Posterior vena cava (tissue), 2 donors: ENCODE measurements around the gene PKHD1. TPM values are rescaled to one million over a fixed set of nuclear protein-coding genes. Genes with fewer than 3 reads are reported as not detected.

ENCODE experiments used
- DNase-seq: peaks from one replicate; pipeline ENCODE4 v3.0.0-alpha.2; 2020; ENCODE audit warnings: low spot score
- intact Hi-C, 2 donors: fragments of 100-400 bp; cut with DNase I; formaldehyde crosslinking; loops; one replicate each; pipeline versions ENCODE4 v1.14.1 to v1.14.2; 2022 to 2023
- total RNA-seq, 2 donors: library from RNA; stranded (reverse); fragmentation: NEBNext Ultra II Directional; extraction: Animal tissue kit (Norgen Biotek cat#: 25700); gene quantifications; one replicate each; pipeline ENCODE4 v1.2.1, GENCODE V29; 2021
- donor health status: DM: yes; HTN: yes; CAD: no.
- donor health status: DM: yes; HTN: yes; CAD: no.

Gene PKHD1
- total RNA-seq, 2 donors from 2014 or later: not detected

- no peak for DNase-seq
- intact Hi-C loops: no loop called here
Measured at GRCh38 chr6:51844336-51844735, 243.1 kb downstream of the PKHD1 start.

GRCh38 chr6:51843456-51844056 lies 243.9 kb downstream of the PKHD1 start:
- intact Hi-C loops: loop anchor here in 1 of 2 donors (2.0 kb wide), 1 partner anchor 49 kb away; no protein-coding TSS in a partner anchor
- DNase-seq: no peak

GRCh38 chr6:51842804-51843378 lies 244.5 kb downstream of the PKHD1 start:
- intact Hi-C loops: loop anchor here in 1 of 2 donors (2.0 kb wide), 1 partner anchor 50 kb away; no protein-coding TSS in a partner anchor
- DNase-seq: no peak

DNA sequence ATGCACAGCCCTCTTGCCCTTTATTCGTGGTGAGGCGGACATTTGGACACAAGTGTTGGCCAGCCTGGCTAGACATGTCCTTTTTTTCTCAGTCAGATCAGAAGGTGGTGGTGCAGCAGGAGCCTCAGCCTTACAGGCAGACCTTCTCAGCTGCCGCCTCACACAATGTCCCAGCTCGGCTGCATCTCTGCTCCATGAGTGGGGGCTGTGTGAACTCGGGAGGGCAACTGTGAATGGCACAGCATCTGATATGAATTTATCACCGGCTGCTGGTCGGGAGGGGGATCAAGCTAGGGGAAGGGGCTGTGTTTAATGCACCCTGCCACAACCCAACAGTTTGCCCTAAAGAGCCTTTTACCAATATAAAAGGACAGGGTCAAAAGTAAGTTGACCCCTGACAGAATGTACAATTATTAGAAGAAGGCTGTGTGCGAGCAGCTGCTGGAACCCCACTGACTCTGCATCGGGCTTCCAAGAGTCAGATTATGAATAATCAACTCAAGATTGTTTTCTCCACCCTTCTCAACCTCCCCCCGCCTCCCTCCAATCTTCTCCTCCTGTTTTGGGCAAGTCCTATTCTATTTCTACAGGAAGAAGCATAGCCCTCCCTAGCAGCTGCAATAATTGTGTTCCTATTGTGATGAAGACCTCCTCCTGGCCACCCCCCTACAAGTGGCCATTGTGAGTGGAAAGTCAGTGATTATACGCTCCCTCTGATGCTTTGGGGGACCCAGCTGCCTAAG lies 245.2 kb downstream of the PKHD1 start:
- intact Hi-C loops: loop anchor here in 1 of 2 donors (2.0 kb wide), 1 partner anchor 51 kb away; no protein-coding TSS in a partner anchor
- no peak for DNase-seq

GRCh38 chr6:51841626-51842025 lies 245.8 kb downstream of the PKHD1 start:
- intact Hi-C loops: loop anchor here in 1 of 2 donors (2.0 kb wide), 1 partner anchor 51 kb away; no protein-coding TSS in a partner anchor
- no peak for DNase-seq

DNA sequence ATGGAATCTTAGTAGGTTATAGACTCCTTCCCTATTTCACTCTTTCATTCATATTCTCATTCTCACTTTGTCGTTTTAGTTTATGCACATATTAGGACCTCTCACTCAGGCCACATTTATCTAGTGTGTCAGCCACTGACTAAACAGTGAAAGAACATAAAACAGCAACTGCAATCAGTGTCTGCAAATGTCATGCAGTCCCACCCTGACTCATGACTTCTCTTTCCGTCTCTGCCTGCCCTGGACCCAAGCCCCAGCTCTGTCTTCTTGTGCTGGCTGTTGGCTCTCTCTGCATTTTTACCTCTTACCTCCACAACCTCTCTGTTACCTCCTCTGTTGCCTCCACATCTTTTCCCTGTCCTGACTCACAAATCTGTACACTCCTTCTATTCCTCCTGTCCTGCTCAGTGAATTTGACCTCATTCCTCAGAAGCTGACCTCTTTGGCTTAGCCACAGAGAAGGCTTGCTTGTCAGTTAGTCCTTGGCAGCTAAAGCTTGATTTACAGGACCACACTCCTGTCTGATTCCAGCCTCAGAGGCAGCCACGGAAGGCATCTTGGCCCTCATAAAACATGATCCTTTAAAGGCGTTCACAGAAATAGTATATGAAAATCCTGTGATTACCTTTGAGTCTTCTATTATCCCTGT lies 247.6 kb downstream of the PKHD1 start:
- no peak for DNase-seq
- intact Hi-C loops: no loop called here

DNA sequence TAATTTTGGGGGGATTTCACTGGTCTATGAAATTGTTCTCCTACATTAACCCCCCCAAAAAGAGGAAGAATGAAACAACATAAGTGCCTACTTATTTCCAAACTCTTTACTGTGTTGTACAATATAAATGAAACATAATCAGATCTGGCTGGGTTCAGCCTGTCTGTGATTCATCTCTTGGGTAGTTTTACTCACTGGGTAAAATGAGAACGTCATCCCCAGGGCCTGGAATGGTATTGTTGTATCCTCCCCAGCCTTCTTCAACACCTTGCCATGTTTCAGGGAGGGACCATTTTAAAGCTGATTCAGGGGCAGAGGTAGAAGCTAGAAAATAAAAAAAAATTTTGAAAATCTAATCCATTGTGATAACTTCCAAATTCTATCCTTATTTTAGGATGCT lies 256.7 kb downstream of the PKHD1 start:
- intact Hi-C loops: no loop called here
- DNase-seq: no peak

- intact Hi-C loops: no loop called here
- no peak for DNase-seq
Measured at GRCh38 chr6:51827580-51827979, 259.8 kb downstream of the PKHD1 start.

- no peak for DNase-seq
- intact Hi-C loops: no loop called here
Measured at GRCh38 chr6:51824940-51825339, 262.5 kb downstream of the PKHD1 start.

- DNase-seq: no peak
- intact Hi-C loops: no loop called here
Measured at GRCh38 chr6:51820555-51820954, 266.9 kb downstream of the PKHD1 start.

- intact Hi-C loops: no loop called here
- DNase-seq: no peak
Measured at GRCh38 chr6:51818520-51819022, 268.8 kb downstream of the PKHD1 start.

GRCh38 chr6:51817832-51818231 lies 269.6 kb downstream of the PKHD1 start:
- intact Hi-C loops: no loop called here
- DNase-seq: no peak

DNA sequence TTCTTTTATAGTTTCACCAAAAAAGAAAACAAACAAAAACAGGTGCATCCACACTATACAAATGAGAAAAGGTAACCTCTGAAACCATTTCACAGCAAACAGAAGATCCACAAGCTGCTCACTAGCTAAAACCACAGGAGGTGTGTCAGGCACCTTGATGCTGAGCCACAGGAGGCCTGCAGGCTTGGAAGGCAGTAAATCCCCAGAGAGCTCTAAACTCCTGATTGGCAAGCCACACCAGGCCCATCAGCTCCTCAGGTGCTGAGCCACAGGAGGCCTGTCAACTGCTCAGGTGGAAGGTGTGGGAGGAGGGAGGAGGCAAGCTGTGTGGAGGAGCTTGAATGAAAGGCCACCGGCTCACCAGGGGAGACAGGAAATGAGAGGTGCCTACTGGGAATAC lies 273.0 kb downstream of the PKHD1 start:
- DNase-seq: no peak

GRCh38 chr6:51813904-51814303 lies 273.5 kb downstream of the PKHD1 start:
- no peak for DNase-seq
- intact Hi-C loops: no loop called here

More for the DNA sequence above, 273.0 kb downstream of the PKHD1 start:
- intact Hi-C loops: no loop called here

DNA sequence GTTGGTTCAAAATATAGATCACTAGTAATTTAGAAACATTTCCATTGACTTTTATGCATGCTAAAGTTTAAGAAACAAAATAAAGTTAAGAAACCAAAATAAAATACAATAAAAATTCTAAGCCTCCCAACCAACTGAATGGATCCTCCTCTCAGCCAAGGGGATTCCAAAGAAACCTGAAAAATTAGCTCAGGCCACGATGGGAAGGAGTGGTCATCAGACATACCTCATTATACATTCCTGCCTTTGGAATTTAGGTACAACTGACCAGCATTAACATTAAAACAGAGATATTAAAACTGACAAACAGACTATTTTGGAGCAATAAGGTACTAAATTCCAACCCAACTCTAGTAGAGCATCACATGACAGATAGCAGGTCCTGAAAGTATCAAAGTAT lies 275.2 kb downstream of the PKHD1 start:
- intact Hi-C loops: no loop called here
- DNase-seq: no peak

- intact Hi-C loops: no loop called here
- no peak for DNase-seq
Measured at GRCh38 chr6:51805517-51805916, 281.9 kb downstream of the PKHD1 start.

DNA sequence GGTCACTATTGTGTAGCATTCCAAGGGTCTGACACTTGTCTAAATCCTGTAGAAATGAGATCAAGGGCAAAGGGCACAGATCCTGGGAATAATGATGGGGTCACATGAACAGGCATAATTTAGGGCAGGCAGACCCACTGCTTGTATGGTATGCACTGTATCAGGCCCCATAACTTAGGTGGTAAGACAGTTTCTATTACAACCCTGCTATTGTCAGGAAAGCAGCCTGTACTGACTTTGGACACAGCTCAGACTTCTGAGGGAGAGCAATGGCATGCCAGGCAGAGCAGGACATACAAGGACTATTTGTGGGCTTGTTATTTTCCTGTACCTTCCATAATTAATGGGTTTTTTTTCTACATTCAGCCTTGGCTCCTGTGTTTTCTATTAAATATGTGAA lies 286.8 kb downstream of the PKHD1 start:
- DNase-seq: no peak
- intact Hi-C loops: no loop called here

DNA sequence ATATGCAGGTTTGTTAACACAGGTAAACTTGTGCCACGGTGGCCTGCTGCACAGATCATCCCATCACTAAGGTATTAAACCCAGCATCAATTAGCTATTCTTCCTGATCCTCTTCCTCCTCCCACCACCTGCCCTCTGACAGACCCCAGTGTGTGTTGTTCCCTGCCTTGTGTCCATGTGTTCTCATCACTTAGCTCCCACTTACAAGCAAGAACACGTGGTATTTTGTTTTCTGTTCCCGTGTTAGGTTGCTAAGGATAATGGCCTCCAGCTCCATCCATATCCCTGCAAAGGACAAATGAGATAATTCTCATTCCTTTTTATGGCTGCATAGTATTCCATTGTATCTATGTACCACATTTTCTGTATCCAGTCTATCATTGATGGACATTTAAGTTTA lies 294.0 kb downstream of the PKHD1 start:
- intact Hi-C loops: no loop called here
- DNase-seq: no peak

DNA sequence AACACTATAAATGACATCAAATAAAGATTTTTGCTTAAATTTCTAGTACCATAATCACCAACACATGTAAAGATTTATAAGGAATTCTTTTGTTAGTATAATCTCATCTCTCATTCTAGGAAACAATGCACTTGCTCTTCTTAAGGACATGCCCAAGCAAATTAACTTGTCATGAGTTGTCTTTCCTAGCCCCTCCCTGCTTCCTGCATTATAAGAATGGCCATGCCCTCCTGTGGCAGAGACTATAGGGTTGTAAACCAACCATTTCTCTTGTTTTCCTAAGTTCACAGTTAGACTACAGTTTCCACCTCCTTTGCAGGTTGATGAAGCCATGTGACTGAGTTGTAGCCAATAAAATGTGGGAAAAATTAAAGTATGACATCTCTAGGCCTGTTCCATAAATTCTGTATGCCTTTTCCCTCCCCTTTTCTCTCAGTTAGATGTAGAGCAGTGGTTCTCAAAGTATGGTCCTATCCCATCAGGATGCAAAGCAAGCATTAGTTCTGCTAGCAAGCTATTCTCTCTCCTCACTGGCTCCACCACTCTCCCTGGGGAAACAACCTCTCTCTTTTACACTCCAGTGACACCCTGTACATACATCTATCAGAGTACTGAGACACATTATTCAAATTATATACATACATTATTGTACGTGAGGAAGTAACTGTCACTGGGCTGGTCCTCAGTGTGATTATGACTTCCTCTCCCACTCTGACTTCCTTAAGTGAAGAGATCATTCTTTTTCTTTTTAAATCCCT lies 295.0 kb downstream of the PKHD1 start:
- DNase-seq: no peak
- intact Hi-C loops: no loop called here
